T-helper 22 cell (primary cell): ENCODE results near the gene CYP4F8.
A peak's percentile ranks its signal among the peaks of the same experiment; 100 is the strongest.

ENCODE experiments used
- DNase-seq: peaks from one replicate; pipeline ENCODE4 v3.0.0-alpha.2; 2020; ENCODE audit warnings: low read depth

CYP4F8 gene

DNA sequence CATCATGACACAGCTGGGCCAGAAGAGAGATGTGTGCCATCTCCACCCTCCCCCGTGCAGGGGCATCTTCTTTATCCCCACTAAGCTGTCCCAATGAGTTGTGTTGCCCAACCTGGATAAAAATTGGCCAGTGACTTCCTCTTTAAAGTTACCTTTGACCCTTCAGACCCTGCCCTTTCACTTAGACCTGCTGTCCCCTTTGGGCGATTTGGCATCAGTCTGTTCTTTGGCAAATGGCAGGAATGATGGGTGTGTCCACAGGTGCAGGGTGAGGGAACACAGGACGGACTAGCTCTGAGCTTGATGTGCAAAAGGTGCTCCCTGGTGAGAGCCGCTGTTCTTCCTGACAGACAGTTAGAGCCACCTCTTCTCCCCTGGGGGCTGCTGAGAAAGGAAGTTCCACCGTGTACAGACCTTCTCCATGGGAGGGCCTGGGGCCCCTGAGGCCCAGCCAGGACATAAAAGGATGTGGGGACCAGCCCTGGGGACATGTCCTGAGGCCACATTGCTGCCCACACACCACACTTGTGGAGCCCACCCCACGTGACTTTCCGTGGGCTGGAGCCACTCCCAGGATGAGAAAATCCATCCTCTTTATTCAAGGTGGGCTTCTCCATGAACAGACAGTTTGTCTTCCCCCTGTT, 1.7 kb downstream of the CYP4F8 start:
- no peak for DNase-seq

DNA sequence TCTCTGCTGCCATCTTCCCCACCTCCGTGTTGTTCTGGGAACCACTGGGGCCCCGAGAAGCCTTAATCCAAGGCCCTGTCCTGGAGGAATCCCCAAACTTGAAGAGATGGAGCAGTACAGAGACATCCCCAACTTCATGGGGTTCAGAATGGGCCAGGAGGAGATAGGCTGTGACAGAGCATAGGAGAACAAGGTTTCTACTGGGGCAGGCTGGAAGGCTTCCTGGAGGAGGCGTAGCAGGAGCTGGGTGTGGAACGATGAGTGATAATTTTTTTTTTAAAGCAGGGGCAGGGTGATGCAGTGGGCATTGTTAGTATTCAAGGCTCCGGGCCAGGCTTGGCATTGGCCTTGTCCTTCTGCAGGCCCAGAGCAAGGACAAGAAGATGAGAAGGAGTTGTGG, 3.3 kb downstream of the CYP4F8 start:
- no peak for DNase-seq

DNA sequence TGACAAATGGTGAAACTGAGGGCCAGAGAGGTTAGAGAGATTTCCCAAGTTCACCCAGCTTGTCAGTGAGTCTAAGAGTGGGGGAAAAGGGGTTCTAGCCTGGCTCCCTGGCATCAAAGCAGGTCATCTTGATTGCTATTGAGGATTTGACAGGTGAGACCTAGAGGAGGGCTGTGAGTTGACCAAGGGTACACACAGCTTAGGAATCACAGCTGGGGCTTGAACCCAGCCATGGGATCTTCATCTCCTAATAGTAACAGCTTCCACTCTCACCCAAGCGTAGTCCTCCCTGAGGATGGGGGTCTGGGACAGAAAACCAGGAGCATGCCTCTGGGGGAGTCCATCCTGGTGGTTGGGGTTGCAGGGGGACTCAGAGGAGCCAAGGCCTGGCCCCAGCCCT, 6.8 kb downstream of the CYP4F8 start:
- DNase-seq = no peak

DNA sequence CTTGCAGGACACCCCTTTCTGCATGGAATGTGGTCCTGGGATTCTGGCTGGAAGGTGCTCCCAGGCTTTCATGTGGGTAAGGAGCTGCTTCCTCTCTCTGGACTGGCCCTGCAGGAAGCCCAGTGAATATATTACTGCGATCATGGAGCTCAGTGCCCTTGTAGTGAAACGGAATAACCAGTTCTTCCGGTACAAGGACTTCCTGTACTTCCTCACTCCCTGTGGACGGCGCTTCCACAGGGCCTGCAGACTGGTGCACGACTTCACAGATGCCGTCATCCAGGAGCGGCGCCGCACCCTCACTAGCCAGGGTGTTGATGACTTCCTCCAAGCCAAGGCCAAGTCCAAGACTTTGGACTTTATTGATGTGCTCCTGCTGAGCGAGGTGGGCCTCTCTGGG, 8.0 kb downstream of the CYP4F8 start:
- DNase-seq = no peak

- no peak for DNase-seq
Measured at GRCh38 chr19:15623711-15624318, 8.8 kb downstream of the CYP4F8 start.

DNA sequence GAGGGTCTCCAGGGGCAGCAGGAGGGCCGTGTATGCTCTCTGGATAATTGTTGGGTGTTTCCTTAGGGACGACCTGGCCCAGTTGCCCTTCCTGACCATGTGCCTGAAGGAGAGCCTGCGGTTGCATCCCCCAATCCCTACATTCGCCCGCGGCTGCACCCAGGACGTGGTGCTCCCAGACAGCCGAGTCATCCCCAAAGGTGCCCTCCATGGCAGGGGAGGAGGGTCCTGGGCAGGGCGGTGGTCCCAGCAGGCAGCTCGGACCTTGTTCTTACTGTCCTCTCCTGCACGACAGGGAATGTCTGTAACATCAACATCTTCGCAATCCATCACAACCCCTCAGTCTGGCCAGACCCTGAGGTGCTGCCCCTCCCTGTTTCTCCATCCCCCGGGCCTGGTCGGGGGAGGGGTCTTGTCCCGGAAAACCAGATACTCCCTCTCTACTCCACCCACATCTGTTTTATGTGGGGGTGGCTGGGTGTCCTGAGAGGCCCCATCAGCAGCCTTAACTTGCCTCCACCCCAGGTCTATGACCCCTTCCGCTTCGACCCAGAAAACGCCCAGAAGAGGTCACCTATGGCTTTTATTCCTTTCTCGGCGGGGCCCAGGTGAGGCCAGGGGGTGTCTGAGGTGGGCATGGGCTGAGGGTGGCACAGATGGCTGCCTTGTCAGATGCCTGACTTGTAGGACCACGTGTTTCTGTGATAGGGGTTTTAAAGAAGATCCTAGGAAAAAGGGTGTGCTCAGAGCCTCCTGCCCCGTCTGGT, 13.4 kb downstream of the CYP4F8 start:
- DNase-seq = no peak

GRCh38 chr19:15629003-15629880, 14.2 kb downstream of the CYP4F8 start:
- peak; percentile 55 for DNase-seq

DNA sequence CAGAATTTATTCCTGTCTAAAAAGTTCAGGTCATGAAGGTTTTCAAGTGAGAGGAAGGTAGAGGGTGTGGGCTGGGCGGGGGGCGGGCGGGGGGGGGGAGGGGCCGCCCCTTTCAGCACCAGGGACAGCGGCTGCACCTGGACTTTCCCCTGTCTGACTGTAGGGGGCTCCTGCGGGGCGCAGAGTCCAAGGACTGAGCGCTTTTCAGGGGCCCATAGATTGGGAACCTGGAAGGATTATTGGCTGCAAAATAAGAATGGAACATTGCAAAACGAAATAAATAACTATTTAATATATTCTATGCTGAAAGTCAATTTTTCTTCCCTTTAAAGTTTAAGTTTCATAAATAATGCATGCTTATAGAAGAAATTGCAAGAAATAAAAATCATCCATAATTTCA, 16.8 kb downstream of the CYP4F8 start:
- DNase-seq = no peak

DNA sequence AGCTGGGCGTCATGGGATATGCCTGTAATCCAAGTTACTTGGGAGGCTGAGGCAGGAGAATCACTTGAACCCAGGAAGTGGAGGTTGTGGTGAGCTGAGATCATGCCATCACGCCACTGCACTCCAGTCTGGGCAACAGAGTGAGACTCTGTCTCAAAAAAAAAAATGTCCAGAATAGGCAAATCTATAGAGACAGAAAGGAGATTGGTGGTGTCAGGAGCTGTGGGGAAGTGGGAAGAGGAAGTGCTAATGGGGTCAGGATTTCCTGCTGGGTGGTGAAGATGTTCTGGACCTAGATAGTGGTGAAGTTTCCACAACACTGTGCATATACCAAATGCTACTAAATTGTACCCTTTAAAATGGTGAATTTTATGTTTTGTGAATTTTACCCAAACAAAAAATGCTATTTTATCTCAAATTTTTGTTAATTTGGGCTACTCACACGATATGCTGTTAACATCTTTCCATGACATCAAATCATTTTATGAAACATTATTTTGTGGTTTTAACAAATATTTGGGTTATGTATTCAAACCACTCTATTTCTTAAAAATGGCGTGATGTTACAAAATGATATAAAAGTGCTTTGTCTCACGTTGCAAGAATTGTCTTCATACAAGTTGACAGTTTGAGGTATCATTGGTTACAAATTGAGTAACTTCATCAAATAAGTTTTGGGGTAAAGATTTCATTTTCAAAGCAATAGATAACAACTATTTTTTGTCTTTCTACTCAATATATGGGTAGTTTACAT, 18.2 kb downstream of the CYP4F8 start:
- no peak for DNase-seq

GRCh38 chr19:15634105-15634504, 19.1 kb downstream of the CYP4F8 start:
- DNase-seq = no peak

- DNase-seq = no peak
Measured at GRCh38 chr19:15635016-15635805, 20.2 kb downstream of the CYP4F8 start.

- no peak for DNase-seq
Measured at GRCh38 chr19:15636026-15636425, 21.0 kb downstream of the CYP4F8 start.

- no peak for DNase-seq
Measured at GRCh38 chr19:15639596-15639995, 24.6 kb downstream of the CYP4F8 start.

DNA sequence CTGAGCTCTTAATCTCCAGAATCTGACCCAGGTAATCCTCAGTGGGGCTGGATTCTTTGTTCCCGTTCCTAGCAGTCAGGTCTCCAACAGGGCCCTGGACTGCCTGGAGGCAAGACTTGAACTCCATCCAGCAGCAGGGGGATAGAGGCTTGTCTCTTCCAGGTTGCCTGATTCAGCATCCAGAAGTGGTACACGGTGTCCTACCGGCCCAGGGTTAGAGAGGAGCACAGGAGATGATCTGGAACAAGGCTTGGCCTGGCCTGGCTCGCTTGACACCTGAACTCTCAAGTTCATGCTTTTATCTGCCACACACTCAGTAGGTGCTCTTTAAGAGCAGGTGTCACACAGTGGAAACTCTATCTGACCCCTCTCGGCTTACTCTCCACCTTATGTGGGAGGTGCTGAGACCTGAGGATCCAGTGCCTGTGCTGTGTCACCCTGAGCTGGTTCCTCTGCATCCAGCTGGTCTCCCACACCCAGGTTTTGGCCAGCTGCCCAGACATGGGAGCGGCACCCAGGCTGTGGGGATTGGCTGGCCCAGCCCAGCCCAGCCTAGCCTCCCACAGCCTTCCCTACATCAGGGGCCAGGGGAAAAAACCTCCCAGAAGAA, 25.4 kb downstream of the CYP4F8 start, which contains the start of gene CYP4F3:
Gene CYP4F3 (plus strand): TSS at position 604 of the 610 bp plus-strand sequence. CDS start 519 bp downstream, outside the sequence.
- DNase-seq = no peak

DNA sequence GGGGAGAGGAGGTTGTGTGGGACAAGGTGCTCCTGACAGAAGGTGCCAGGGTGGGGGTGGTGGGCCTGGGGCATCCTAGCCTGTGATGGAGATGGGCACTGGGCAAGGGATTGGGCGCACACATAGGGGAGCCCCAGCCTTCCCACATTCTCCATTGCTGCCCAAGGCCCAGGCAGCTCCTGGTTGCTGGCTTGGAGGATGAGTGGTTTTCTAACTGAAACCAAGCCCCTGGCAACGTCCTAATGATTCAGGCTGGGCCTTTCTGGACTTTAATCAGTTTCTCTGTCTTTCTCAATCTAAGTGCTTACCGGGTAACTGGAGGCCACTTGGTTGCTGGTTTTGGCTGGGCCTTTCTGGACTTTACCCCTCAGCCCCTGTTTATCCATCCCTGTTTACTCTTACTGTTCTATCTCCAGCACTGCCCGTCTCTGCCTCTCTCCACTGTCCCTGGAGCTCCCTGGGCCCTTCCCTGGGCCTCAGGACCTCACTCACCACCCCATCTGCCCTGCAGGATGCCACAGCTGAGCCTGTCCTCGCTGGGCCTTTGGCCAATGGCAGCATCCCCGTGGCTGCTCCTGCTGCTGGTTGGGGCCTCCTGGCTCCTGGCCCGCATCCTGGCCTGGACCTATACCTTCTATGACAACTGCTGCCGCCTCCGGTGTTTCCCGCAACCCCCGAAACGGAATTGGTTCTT, 26.0 kb downstream of the CYP4F8 start:
- DNase-seq = no peak

DNA sequence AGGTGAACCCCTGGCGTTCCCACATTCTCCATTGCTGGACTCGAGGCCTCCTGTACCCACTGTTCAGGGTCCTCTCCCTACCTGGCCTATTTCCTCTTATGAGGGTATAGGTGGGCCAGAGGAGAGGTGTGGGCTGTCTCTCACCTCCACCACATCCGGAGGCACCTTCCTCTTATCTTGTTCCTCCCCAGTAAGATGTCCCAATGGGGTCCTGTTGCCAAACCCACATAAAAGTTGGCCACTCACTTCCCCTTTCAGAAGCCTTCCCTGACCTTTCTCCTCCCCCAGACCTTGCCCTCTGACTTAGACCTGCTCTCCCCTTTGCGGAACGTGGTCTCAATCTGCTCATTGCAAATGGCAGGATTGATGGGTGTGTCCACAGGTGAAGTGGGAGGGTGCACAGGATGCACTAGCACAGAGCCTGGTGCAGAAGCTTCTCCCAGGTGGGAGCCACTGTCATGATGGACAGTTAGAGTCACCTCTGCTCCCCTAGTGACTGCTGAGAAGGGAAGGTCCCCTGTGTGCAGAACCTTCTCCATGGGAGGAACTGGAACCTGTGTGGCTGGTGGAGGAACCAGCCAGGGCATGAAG, 27.0 kb downstream of the CYP4F8 start:
- no peak for DNase-seq

DNA sequence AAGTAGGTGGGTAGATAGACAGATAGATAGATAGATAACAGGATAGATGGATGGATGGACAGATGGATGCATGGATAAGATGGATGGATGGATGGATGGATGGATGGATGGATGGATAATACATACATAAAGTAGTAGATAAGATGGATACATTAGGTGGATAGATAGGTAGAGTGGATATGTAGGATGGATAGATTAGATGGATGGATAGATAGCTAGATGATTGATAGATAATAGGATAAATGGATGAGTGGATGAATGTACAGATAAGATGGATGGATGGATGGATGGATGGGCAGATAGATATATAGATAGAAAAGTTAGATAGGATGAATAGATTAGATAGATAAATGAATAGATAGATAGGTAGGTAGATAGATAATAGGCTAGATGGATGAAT, 27.8 kb downstream of the CYP4F8 start:
- no peak for DNase-seq

DNA sequence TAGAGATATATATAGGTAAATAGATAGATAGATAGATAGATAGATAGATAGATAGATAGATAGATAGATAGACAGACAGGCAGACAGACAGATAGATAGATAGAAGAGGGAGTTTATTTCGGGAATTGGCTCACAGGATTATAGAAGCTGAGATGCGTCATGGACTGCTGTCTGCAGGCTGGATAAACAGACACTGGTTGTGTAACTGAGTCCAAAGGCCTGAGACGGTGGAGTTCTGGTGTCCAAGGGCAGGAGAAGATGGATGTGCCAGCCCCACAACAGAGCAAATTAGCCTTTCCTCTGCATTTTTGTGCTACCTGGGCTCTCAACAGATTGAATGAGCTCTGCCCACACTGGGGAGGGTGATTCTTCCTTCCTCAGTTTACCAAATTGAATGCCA, 28.4 kb downstream of the CYP4F8 start:
- no peak for DNase-seq

GRCh38 chr19:15644066-15644741, 29.2 kb downstream of the CYP4F8 start:
- DNase-seq = no peak
